ENCODE data around the gene PDIA4.
"Not testable (repeated sequence)": the region's sequence is repeated elsewhere in the genome, so short reads cannot be mapped to it uniquely, and the experiment has no call there.

The PDIA4 gene

DNA sequence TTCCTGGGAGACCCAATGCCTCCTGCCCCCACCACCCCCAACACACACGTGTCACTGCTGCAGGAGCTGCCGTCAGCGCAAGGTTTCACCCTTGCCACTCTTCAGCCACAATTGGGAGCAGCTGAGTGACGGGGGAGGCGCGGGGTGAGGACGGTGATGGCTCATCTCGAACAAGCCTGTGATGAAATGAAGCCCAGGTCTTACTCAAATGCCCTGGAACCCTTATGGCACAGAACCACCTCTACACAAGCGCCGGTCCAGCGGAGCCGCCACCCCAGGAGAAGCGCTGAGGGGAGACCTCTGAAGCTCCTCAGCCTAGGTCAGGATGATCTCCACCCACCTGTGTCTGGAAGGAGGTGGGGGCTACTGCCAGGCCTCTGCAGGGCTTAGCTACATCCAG is 25.7 kb downstream of the PDIA4 start:
- DNase-seq, result no peak

DNA sequence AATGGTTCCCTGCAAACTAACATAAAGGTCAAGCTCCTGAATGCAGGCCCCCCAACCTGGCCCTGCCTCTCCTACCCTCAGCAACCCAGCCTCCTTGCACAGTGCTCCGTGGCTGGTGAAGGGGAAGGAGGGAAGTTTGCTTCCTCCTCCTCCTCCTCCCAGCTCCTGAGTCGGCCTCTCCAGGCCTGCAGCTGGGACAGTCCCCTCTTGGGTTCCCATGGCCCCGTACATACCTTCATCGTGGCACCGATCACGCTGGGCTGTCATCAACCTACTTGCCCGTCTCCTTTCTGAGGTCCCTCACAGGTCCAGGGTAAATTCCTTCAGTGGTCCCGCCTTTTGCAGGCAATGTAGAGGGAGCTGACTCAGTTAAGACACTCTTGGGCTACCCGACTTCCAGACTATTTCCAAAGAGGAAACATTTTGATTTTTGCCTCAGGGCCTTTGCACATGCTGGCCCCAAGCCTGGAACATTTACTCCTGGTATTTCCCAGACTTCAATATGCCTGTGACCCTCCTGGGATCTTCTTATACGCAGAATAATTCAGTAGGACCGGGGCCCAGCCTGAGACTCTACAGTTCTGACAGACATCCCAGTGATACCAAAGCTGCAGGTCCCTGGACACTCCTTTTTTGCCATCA is 26.8 kb downstream of the PDIA4 start:
- DNase-seq, result no peak

- DNase-seq, result no peak
Measured at GRCh38 chr7:149000961-149001360, 27.3 kb downstream of the PDIA4 start.

DNA sequence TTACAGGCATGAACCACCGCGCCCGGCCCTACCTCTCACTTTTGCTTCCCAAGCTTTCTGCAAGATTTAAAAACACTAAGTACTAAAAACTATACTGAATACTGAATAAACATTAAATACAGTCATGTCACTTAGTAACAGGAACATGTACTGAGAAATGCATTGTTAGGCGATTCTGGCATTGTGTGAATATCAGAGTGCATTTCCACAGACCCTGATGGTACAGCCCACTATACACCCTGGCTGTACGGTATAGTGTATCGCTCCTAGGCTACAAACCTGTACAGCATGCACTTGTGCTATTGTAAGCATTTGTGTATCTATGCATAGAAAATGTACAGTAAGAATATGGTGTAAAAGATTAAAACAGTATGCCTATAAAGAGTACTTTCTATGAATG is 29.1 kb downstream of the PDIA4 start:
- no peak for DNase-seq

DNA sequence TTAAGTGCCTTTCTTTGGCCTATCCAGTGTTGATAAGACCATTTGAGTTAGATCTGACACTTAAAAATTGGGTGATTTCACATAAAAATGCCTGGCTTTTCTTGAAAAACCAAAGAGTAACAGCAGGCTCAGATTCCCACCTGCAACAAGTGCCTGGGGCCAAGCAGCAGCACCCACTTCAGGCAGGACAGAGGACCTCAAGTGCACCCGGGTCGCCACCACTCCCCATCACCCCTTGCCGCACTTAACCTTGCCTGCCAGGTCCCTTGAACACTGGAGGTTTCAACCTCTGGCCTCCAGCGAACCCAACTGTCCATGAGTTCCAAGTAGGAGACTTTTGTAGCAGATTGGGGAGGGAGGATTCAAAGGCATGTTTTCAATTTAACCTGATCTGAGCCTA is 30.8 kb downstream of the PDIA4 start:
- DNase-seq, result no peak

DNA sequence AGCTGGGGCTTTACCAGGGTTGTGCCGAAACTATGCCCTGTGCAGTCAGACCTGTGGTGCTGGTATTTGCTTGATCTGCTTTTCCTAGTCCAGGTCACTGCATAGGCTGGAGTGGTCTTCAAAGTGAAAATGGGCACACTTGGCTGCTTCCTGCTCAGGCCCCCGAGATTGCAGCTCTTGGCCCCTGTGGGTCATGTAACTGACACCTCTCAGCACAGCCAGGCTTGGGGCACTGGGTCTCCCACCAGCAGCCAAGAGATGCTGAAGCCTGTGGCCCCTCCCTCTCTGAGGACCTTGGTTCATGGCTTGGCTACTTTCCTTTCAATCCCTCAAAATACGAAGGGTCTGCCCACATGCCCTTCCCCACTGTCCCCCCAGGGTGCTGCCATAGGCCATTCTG is 33.7 kb downstream of the PDIA4 start:
- DNase-seq, result no peak

- no peak for DNase-seq
Measured at GRCh38 chr7:148993193-148993592, 35.1 kb downstream of the PDIA4 start.

DNA sequence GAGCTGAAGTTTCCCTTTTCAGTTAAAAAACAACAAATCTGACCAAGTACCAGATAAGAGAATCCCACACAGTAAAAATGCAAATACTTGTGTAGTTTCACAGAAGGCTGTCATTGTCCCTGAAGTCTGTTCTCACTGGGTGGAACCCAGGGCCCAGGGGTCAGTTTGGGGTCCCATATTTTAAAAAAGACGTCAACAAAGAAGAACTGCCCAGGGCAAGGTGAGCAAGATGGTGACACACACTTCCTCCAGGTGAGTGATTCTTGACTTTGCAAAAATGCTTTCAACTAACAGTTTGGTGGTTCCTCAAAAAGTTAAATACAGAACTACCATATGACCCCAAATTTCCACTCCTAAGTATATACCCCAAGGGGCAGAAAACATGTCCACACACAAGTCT is 36.8 kb downstream of the PDIA4 start:
- DNase-seq, result no peak

- peak; percentile 45 for DNase-seq
Measured at GRCh38 chr7:148987751-148988512, 40.4 kb downstream of the PDIA4 start.

GRCh38 chr7:148987010-148987750 is 41.1 kb downstream of the PDIA4 start:
- DNase-seq, result peak; percentile 95

GRCh38 chr7:148986742-148987009 is 41.6 kb downstream of the PDIA4 start:
- DNase-seq, result no peak

DNA sequence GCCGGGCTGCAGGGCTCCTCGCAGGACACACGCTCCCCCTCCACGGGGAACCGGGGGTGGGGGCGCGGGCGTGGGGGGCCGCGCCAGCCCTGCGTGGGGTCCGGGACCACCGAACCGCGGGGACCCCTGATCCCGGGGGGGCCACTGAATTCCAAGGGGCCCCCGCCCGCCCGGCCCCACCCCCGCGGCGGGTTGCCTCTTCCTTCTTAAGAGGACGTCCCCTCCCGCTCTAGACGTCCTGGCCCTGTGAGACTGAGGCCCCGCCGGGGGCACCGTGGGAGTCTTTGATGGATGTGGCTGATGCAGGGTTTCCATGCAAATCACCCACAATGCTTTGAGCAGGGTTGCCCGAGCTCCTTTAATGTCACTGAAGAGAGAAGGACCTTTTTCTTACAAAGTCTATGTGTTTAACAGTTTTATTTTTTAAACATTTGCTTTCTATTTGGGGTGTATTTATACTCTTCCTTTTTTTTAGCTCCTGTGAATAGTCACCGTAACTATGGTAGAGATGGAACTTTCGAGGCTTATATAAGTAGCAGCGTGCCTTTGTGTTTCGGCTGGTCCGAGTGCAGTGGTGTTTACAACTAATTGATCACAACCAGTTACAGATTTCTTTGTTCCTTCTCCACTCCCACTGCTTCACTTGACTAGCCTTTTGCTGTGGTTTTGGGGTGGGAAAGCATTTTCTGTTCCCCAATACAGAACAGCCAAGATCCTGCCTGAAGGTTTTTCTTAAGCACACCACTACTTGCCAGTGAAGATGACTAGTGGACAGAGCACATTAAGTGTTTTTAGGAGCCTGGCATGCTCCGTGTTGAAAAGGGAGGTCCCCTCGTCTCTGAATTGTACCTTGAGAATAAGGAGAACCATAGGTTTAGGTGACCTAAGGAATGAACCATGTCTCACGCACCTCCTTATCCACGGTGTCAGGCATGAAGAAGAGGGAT is 44.8 kb downstream of the PDIA4 start:
- peak; percentile 80 for DNase-seq

DNA sequence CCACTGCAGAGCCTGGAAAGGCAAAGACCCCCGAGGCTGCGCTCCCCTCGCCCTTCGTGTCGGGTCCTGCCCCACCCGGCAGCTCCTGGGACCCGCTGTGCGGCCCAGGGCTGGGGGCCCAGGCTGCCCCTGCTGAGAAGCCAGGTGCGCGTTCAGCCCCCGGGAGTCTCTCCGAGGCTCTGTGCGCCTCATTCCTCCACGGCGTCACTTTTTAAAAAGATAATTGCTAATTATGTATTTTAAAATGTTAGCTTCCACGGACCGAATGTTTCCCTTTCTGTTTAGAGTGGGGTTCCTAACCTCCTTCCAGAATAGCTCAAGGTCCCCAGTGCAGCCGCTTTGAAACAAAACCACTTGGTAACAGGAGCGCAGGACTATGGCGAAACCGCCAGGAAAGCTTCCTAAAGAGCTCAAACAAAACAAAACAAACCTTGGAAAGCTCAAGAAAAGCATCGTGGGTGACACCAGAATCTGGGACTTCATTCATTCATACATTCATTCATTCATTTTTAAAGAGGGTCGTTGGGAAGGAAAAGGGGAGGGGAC is 45.6 kb downstream of the PDIA4 start:
- peak; percentile 35 for DNase-seq

DNA sequence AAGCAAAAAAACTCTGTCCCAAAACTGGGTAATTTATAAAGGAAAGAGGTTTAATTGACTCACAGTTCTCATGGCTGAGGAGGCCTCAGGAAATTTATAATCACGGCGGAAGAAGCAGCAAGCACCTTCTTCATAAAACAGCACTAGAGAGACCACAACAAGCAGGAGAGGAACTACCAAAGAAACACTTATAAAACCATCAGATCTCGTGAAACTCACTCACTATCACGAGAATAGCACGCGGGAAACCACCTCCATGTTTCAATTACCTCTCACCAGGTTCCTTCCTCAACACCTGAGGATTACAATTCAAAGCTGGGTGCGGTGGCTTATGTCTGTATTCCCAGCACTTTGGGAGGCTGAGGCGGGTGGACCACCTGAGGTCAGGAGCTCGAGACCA is 48.5 kb downstream of the PDIA4 start:
- DNase-seq, result no peak

DNA sequence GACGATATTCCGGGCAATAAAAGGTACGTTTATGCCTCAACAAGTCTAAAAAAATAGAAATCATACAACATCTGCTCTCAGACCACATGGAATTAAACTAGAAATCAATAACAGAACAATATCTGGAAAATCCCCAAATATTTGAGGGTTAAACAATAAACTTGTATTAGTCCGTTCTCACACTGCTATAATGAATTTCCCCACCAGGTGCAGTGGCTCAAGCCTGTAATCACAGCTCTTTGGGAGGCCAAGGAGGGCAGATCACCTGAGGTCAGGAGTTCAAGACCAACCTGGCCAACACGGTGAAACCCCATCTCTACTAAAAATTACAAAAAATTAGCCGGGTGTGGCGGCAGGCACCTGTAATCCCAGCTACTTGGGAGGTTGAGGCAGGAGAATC is 49.2 kb downstream of the PDIA4 start:
- not testable (repeated sequence) for DNase-seq

DNA sequence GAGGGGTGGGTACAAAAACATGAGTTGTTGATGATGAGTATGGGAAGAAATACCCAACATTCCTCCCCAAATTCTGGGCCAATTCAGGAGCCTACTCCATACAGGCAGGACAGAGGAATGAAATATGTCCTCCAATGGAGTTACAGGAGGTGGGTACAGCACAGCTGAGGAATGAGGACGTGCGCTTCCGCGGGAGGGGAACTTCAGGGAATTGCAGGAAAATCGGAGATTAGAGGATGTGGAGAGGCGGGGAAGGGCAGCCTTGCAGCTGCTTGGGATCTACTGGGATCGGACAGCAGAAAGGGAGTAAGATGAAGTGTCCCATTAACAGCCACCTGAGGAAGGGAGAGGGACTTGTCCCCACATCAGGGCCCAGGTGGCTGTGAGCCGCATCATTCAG is 50.2 kb downstream of the PDIA4 start:
- DNase-seq, result no peak

GRCh38 chr7:148975896-148976295 is 52.4 kb downstream of the PDIA4 start:
- DNase-seq, result no peak

DNA sequence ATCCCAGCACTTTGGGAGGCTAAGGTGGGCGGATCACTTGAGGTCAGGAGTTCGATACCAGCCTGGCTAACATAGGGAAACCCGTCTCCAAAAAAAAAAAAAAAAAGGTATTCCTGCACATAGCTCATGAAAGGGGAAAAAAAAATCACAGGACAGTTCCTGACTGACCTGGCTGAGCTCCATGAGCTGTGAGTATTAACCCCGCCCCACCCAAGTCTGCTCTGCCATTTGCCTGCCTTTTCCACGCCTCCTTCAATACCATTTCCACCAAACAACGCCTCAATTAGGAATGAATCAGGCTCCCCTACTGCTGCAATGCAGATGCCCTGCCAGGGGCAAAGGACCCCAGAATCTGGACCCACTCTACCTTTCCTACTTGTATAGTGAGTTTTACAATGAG is 55.0 kb downstream of the PDIA4 start:
- no peak for DNase-seq

GRCh38 chr7:148972375-148972774 is 55.9 kb downstream of the PDIA4 start:
- DNase-seq, result no peak

DNA sequence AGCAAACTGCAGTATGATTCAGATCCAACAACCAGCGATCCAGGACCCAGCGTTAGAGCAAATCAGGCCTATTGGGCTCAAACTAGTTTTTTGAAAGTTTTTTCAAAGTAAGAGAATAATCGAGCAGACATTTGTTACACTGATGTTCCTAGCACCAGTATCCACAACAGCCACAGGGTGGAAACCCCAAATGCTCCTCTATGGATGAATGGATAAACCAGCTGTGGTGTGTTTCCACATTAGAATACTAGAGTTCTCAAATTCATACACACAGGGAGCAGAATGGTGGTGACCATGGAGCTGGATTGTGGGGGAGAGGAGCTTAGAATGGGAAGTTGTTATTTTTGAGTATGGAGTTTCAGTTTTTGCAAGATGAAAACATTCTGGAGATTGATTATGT is 60.7 kb downstream of the PDIA4 start:
- no peak for DNase-seq

DNA sequence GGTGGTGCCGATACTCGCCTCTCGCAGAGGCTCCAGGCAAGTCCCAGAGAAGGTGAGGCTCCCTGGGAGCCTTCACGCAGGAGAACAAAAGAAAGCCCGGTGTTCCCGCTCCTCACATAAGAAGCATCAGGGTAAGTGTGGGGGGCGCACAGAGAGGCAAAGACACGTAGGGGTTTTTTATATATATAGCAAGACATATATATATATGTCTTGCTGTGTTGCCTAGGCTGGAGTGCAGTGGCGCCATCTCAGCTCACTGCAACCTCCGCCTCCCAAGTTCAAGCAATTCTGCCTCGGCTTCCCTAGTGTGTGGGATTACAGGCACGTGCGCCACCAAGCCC is 61.3 kb downstream of the PDIA4 start:
- no peak for DNase-seq

GRCh38 chr7:148964483-148965267 is 63.6 kb downstream of the PDIA4 start:
- DNase-seq, result no peak
